MM.1S (cell line): ENCODE results near the gene CHST11.

Experiments used
- DNase-seq: peaks from one replicate; pipeline ENCODE4 v3.0.0-alpha.2; 2015
- H2AFZ ChIP-seq: fragments of 300-600 bp; sonication (generic); 2 replicates; pipeline ENCODE4 v1.6.0; 2016; ENCODE audit warnings: antibody characterized with exemption, low read length
- H3F3A ChIP-seq: fragments of 300-600 bp; sonication (generic); 2 replicates; pipeline ENCODE4 v1.6.1; 2016; ENCODE audit warnings: mild to moderate bottlenecking, antibody characterized with exemption, low read length, moderate library complexity, mixed read lengths; ENCODE audit not compliant: insufficient read depth
- H3K27ac ChIP-seq: fragments of 300-600 bp; sonication (generic); 2 replicates; pipeline ENCODE4 v1.5.1; 2016; ENCODE audit warnings: mild to moderate bottlenecking, low read length
- H3K27me3 ChIP-seq: fragments of 300-600 bp; sonication (generic); replicated peaks from 2 replicates; pipeline ENCODE4 v1.6.0; 2016; ENCODE audit warnings: low read length; ENCODE audit not compliant: insufficient read depth
- H3K36me3 ChIP-seq: fragments of 300-600 bp; sonication (generic); replicated peaks from 2 replicates; pipeline ENCODE4 v1.6.1; 2016; ENCODE audit warnings: mild to moderate bottlenecking, low read length, mixed read lengths; ENCODE audit not compliant: insufficient read depth
- H3K4me1 ChIP-seq: fragments of 300-600 bp; sonication (generic); 2 replicates; pipeline ENCODE4 v1.6.1; 2016; ENCODE audit warnings: low read length, mixed read lengths
- H3K4me2 ChIP-seq: fragments of 300-600 bp; sonication (generic); 2 replicates; pipeline ENCODE4 v1.6.0; 2016; ENCODE audit warnings: low read depth, low read length
- H3K4me3 ChIP-seq: fragments of 300-600 bp; sonication (generic); 2 replicates; pipeline ENCODE4 v1.5.1; 2016; ENCODE audit warnings: low read length, mixed read lengths
- H3K79me2 ChIP-seq: fragments of 300-600 bp; sonication (generic); 2 replicates; pipeline ENCODE4 v1.6.1; 2016; ENCODE audit warnings: mixed run types, low read length, mixed read lengths
- H3K9ac ChIP-seq: fragments of 300-600 bp; sonication (generic); 2 replicates; pipeline ENCODE4 v1.6.1; 2016; ENCODE audit warnings: low read length, mixed read lengths
- H3K9me2 ChIP-seq: fragments of 300-600 bp; sonication (generic); replicated peaks from 2 replicates; pipeline ENCODE4 v1.6.1; 2016; ENCODE audit warnings: mild to moderate bottlenecking, low read length, mixed read lengths; ENCODE audit not compliant: insufficient read depth
- H3K9me3 ChIP-seq: fragments of 300-600 bp; sonication (generic); replicated peaks from 2 replicates; pipeline ENCODE4 v1.6.1; 2016; ENCODE audit warnings: mild to moderate bottlenecking, low read length, mixed read lengths; ENCODE audit not compliant: insufficient read depth
- H4K20me1 ChIP-seq: fragments of 300-600 bp; sonication (generic); 2 replicates; pipeline ENCODE4 v1.6.1; 2016; ENCODE audit warnings: mild to moderate bottlenecking, low read length, moderate library complexity, mixed read lengths; ENCODE audit not compliant: insufficient read depth
- EZH2 ChIP-seq: fragments of 300-600 bp; sonication (generic); optimal IDR thresholded peaks from 2 replicates; pipeline ENCODE3; 2017; ENCODE audit warnings: low read depth, mild to moderate bottlenecking, antibody characterized with exemption, low read length, mixed read lengths
- EZH2phosphoT487 ChIP-seq: fragments of 300-600 bp; sonication (generic); IDR thresholded peaks from 2 replicates; pipeline ENCODE4 v1.6.1; 2018; ENCODE audit warnings: antibody characterized with exemption, low read length
- TF ChIP-seq, protein P1 (sequence below): fragments of 300-600 bp; sonication (generic); IDR thresholded peaks from 2 replicates; pipeline ENCODE4 v1.5.1; 2016; ENCODE audit warnings: antibody characterized with exemption, low read length, mixed read lengths

The CHST11 gene

DNA sequence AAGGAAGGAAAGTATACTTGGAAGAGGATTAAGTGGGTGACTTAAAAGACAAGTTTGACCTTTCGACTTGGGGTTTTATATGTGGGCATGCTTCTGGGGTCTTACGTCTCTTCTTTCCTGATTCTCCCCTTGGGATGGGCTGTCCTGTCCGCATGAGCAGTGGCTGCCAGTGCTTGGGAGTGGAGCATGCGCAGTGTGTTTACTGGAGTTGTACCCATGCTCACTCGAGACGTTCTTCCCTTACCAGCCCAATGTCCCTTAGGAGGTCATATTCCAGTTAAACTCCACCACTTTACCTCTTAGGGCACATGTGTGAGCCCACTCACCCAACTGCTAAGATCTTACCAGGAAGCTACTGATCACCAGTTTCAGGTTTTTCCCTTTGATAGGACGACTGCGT, 20.0 kb upstream of the CHST11 start:
- DNase-seq, result no peak
- Histone ChIP-seq H3K4me2 (no peak overlapping the region), H3K4me1 (no peaks in the 10 kb centered on the region), H3K4me3 (no peak overlapping the region), H3K36me3 (no peaks in the 10 kb centered on the region), H3K27ac (no peak overlapping the region), H2AFZ (no peak overlapping the region), H3F3A (no peaks in the 10 kb centered on the region), H4K20me1 (no peaks in the 10 kb centered on the region), H3K27me3 (no peaks in the 10 kb centered on the region), H3K9ac (no peak overlapping the region), H3K79me2 (no peaks in the 10 kb centered on the region), H3K9me2 (no peaks in the 10 kb centered on the region), H3K9me3 (no peaks in the 10 kb centered on the region)
- TF ChIP-seq, protein P1, sequence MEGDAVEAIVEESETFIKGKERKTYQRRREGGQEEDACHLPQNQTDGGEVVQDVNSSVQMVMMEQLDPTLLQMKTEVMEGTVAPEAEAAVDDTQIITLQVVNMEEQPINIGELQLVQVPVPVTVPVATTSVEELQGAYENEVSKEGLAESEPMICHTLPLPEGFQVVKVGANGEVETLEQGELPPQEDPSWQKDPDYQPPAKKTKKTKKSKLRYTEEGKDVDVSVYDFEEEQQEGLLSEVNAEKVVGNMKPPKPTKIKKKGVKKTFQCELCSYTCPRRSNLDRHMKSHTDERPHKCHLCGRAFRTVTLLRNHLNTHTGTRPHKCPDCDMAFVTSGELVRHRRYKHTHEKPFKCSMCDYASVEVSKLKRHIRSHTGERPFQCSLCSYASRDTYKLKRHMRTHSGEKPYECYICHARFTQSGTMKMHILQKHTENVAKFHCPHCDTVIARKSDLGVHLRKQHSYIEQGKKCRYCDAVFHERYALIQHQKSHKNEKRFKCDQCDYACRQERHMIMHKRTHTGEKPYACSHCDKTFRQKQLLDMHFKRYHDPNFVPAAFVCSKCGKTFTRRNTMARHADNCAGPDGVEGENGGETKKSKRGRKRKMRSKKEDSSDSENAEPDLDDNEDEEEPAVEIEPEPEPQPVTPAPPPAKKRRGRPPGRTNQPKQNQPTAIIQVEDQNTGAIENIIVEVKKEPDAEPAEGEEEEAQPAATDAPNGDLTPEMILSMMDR, result no peak
- TF ChIP-seq EZH2phosphoT487 (no peak), EZH2 (no peak)

DNA sequence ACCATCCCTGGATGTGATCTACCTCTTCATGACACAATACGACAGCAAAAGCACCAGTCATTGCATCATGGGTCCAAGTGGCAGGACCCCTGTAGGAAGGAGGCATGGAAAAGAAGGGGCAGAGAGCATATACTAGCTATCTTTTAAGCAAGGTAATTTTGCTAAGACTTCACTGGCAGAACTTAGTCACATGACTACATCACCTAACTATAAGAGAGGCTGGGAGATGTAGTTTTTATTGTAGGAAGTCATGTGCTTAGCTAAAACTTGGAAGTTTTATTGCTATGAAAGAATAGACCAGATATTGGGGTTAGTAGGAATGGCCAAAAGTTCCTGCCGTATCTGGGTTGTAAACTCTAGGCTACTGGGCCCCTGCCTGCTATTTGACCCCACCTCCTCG, 18.6 kb upstream of the CHST11 start:
- H3K27me3 ChIP-seq, result no peaks in the 10 kb centered on the region
- H3K4me1 ChIP-seq, result no peaks in the 10 kb centered on the region
- TF ChIP-seq EZH2phosphoT487, result no peak
- TF ChIP-seq, protein P1, result no peak
- TF ChIP-seq EZH2, result no peak
- no peak overlapping the region for H3K4me3 ChIP-seq
- H3K4me2 ChIP-seq, result no peak overlapping the region
- H2AFZ ChIP-seq, result no peak overlapping the region
- no peaks in the 10 kb centered on the region for H3K9me3 ChIP-seq
- no peak for DNase-seq
- no peak overlapping the region for H3K9ac ChIP-seq
- H3F3A ChIP-seq, result no peaks in the 10 kb centered on the region
- no peaks in the 10 kb centered on the region for H3K79me2 ChIP-seq
- H3K36me3 ChIP-seq, result no peaks in the 10 kb centered on the region
- H3K27ac ChIP-seq, result no peak overlapping the region
- no peaks in the 10 kb centered on the region for H4K20me1 ChIP-seq
- no peaks in the 10 kb centered on the region for H3K9me2 ChIP-seq

DNA sequence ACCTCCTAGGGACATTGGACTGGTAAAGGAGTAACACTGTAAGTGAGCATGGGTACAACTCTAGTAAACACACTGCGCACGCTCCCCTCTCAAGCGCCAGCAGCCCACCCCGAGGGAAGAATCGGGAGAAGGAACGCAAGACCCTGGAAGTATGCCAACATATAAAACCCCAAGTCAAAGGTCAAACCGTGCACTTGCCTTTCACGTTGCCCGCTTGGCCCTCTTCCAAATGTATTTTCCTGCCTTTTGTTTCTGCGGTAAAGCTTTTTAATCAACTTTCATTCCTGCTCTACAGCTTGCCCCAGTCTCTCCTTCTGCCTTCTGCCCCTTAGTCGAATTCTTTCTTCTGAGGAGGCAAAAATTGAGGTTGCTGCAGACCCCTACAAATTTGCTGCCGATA, 17.6 kb upstream of the CHST11 start:
- Histone ChIP-seq H3K9ac (no peak overlapping the region), H3K27ac (no peak overlapping the region), H3K79me2 (no peaks in the 10 kb centered on the region), H3K9me3 (no peaks in the 10 kb centered on the region), H4K20me1 (no peaks in the 10 kb centered on the region), H3K36me3 (no peaks in the 10 kb centered on the region), H3F3A (no peaks in the 10 kb centered on the region), H2AFZ (no peak overlapping the region), H3K9me2 (no peaks in the 10 kb centered on the region), H3K4me1 (no peaks in the 10 kb centered on the region), H3K4me2 (no peak overlapping the region), H3K27me3 (no peaks in the 10 kb centered on the region), H3K4me3 (no peak overlapping the region)
- TF ChIP-seq, protein P1, result no peak
- DNase-seq, result no peak

DNA sequence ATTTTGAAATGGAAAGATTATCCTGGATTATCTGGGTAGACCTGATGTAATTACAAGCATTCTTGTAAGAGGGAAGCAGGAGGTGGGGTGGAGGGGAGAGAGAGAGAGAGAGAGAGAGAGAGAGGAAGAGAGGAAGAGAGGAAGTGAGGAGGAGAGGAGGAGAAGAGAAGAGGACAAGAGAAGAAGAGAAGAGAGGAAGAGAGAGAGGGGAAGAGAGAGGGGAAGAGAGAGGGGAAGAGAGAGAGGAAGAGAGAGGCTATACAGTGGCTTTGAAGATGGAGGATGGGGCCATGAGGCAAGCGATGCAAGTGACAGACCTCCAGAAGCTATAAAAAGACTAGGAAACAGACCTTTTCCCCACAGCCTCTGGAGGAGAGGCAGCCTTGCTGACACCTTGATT, 13.7 kb upstream of the CHST11 start:
- Histone ChIP-seq H3K9me2 (no peaks in the 10 kb centered on the region), H3K4me1 (no peaks in the 10 kb centered on the region), H3K4me2 (no peak overlapping the region), H3K9me3 (no peaks in the 10 kb centered on the region), H3K9ac (no peak overlapping the region), H3K36me3 (no peaks in the 10 kb centered on the region), H3K79me2 (no peaks in the 10 kb centered on the region), H3K27ac (no peak overlapping the region), H2AFZ (no peak overlapping the region), H4K20me1 (no peaks in the 10 kb centered on the region), H3K4me3 (no peak overlapping the region), H3K27me3 (no peaks in the 10 kb centered on the region), H3F3A (no peaks in the 10 kb centered on the region)
- TF ChIP-seq EZH2, result no peak
- TF ChIP-seq, protein P1, result no peak
- TF ChIP-seq EZH2phosphoT487, result no peak
- no peak for DNase-seq
